Suppressor macrophage treated with lipopolysaccharide for 1 hour (primary cell): Measurements from ENCODE around the gene PPAN.

Experiments used
- DNase-seq, 3 donors: peaks; one replicate each; pipeline ENCODE4 v3.0.0-alpha.2; 2020 to 2022

The PPAN gene

DNA sequence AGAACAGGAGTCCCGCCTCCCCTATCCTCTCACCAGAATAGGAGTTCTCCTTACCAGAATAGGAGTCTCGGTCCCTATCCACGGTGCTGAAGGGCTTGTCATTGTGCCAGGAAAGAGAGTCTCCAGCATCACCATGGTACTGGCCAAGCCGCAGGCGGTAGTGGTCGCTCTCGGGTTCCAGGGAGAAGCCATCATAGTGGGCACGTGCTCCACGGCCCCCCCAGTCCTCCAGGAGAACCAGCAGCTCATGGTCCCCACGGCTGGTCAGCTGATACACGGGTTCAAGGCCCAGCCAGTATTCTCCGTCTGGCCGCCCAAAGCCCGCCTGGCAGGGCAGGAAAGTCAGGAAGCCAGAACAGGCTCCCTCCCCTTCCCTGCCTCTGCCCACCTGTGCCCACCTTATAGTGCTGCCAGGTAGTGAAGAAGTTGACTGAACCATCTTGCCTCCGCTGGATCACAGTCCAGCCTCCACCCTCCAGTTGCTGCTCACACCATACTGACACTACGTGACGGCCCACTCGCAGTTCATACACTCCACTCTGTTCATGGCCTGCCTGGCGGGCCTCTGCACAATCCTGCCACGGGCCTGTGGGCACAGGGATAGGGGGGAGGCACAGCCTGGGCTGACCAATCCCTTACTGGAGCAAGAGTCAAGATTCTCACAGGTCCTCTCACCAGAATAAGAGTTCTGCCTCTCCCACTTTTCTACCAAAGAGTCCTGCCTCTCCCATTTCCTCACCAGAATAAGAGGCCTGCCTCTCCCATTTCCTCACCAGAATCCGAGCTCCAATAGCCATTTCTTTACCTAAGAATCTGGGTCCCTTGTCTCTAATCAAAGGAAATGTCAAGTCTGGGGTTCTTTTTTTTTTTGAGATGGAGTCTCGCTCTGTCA, 12.6 kb upstream of the PPAN start:
- no peak for DNase-seq

DNA sequence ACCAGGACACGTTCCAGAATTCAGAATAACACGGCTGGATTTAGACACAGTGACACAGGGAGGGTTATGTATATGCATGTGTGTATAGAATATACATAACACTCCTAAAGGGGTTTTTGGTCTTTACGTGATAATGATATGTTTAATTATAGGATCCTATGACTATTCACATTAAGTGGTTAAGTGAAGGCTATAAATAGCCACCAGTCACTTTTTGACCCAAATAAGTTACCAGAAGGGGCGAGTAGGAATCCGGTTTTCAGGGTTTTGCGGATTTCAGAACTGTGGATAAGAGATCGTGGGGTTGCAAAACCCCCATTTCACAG, 10.6 kb upstream of the PPAN start:
- no peak for DNase-seq

DNA sequence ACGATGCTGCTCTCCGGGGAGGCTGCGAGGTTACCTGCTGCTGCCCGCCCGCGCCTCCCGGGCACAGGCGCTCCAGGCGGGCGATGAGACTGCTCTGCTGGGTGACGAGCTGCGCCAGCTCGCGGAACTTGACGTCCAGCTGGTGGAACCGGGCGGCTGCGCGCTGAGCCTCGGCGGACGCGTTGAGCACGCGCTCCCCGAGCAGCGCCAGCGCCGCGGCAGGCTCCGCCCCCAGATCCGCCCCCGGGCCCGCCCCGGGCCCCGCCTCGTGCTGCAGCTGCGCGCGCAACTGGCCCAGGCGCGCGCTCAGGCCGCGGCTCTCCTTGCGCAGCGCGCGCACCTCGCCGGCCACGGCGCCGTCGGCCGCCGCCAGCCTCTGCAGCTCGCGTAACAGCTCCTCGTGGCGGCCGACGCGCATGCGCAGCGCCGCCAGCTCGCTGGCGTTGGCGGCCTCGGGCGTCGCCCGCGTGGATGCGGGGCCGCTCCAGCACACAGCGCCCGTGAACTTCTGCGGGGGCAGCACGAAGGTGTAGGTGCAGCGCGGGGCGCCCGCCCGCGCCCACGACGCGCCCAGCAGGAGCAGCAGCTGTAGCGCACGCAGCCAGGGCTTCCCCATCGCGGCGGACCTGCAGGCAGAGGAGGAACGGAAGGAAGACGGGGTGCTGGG, 10.1 kb upstream of the PPAN start:
- DNase-seq: peak; percentile 95 to 99 (median 98)

DNA sequence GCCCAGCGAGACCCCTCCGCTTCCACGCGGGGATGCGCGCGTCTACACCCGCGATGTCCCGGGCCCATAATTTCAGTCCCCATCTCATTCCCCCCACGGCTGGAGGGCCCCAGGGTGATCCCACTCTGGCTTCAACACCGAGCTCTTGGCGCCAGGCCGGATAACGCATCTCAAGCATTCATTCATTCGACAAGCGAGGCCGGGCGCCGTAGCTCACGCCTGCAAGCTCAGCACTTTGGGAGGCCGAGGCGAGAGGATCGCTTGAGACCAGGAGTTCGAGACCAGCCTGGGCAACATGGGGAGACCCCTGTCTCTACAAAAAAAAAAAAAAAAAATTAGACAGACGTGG, 9.6 kb upstream of the PPAN start:
- no peak for DNase-seq

GRCh38 chr19:10100163-10100785, 5.9 kb upstream of the PPAN start:
- DNase-seq: no peak

DNA sequence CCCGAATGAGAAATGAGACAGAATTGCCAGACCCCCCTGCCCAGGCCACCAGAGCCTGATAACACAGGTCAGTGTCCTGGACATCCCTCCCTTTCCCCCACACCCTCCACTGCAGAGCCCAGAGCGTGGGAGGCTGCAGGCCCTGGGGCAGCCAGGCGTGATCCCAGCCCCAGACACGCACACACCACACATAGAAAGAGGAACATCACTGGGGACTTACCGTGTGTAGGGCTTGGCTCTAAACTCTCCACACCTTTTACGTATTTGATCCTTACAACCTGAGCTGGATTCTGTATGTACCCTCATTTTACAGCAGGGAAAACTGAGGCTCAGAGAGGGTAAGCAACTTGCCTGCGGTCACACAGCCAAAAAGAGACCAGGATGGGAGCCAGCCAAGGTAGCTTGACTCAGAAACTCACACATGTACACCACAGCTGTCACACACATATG, 3.4 kb upstream of the PPAN start:
- DNase-seq: peak; percentile 62 to 67 (median 63)

- no peak for DNase-seq
Measured at GRCh38 chr19:10104130-10104513, 2.0 kb upstream of the PPAN start.

GRCh38 chr19:10104665-10105508, 1.3 kb upstream of the PPAN start:
- DNase-seq: peak; percentile 56 to 60 (median 59)

DNA sequence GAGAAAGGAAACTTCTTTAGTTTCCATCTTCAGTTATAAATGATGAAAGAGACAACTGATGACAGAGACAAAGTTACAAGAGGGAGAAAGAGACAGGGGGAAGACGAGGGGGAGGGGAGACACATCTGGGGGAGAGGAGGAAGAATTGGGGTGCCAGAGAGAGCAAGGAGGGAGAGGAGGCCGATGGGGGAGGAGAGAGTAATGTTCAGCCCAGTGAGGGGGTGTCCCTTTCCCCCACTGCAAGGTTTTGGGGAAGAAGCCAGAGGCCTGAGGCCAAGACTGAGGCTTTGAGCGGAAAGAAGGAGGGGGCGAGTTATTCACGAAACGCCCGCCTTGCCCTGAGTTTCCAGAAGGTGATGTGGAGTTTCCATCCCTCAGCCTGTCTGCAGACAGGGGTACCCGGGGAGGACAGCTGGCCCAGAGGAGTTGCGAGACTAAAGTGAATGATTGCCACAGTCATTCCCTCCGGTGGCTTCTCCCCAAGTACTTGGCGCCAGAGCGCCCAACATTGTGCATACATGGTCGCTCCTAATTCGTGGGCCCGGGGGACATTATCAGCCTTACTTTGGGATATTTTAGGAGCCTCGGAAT, 558 bp upstream of the PPAN start:
- peak; percentile 79 to 91 (median 84) for DNase-seq

GRCh38 chr19:10107254-10107653, 1.1 kb downstream of the PPAN start:
- no peak for DNase-seq

- DNase-seq: no peak
Measured at GRCh38 chr19:10107817-10108367, 1.7 kb downstream of the PPAN start.

DNA sequence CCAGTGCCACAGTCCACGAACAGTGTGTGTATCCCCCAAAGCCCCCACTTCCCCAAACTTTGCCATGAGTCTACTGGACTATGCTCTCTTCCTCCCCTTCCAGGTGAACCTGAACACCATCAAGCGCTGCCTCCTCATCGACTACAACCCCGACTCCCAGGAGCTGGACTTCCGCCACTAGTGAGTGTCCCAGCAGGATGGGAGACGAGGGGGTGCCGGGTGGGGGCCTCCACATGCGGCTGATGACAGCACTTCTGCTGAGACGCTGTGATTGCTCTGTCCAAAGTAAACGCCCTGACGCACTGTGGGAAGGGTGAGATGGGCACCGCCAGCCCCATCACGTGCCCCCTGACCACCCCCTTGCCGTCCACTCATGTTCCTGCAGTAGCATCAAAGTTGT, 3.4 kb downstream of the PPAN start:
- DNase-seq: no peak

- DNase-seq: no peak
Measured at GRCh38 chr19:10110076-10110971, 4.2 kb downstream of the PPAN start.

DNA sequence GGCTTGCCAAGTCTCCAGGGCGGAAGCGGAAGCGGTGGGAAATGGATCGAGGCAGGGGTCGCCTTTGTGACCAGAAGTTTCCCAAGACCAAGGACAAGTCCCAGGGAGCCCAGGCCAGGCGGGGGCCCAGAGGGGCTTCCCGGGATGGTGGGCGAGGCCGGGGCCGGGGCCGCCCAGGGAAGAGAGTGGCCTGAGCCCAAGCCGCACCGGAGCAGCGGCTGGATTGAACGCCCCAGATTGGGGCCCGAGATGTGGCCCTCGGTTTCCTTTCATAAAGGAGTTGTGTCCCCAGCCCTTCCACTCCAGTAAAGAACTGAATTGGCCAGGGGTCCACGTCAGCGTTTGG, 4.8 kb downstream of the PPAN start:
- DNase-seq: no peak

DNA sequence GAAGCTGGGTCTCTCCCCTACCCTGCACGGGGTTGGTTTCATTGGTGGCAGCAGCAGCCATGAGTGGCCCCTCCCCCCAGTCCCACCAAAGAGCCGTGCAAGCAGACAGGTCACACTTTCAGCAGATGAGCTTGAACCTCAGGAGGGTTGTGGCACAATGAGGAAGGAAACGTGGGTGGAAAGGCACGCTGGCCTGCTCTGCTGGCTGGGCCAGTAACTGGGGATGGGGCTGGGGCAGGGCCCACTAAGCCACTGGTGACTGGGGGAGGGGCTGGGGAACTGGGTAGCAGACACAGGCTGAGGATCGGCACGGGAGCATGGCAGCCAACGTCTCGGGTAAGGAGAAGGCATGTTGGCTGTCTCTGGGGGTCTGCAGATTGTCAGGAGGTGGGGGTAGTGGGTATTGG, 5.2 kb downstream of the PPAN start, which contains the start of gene P2RY11:
TSS of gene P2RY11 (plus strand) at position 289 of the 407 bp plus-strand sequence. CDS start at position 318, 29 bp downstream.
- DNase-seq: peak; percentile 61 to 78 (median 72)

GRCh38 chr19:10112037-10112761, 6.0 kb downstream of the PPAN start:
- peak; percentile 73 to 85 (median 77) for DNase-seq

DNA sequence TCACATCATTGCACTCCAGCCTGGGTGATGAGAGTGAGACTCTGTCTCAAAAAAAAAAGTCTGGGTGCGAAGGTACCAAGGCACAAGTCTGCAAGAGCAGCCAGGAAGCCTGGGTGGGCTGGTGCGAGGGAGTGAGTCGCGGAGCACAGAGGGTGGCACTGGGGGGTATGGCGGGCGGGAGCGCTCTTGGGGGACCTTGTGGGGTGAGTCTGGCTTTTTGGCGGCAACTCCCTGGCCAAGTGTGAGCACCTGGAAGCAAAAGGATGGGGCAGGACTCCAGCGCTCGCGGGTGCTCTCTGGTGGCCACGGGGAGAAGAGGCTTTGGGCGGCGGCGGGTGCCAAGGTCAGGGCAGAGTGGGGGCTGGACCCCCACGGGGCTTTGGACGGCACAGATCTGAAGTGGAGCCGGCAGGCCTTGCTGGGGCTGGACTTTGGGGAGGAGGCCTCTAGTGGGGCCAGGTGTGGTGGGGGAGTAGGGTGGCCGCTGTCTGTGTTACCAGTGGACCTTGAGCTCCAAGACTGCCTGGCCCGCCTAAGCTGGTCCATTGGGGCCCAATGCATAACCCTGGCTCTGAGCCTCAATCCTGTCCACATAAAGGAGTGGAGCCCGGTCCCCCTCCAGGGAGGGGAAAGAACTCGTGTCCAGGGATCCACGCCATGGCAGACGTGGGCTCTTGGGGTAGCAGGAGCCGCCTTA, 6.9 kb downstream of the PPAN start:
- DNase-seq: peak; percentile 33 to 56 (median 54)

GRCh38 chr19:10113592-10113963, 7.4 kb downstream of the PPAN start:
- DNase-seq: no peak

- DNase-seq: no peak
Measured at GRCh38 chr19:10113964-10114650, 7.9 kb downstream of the PPAN start.
